ENCODE results near the gene CTXND2. TPM values are rescaled to one million over a fixed set of nuclear protein-coding genes. Genes with fewer than 3 reads are reported as not detected.

CTXND2 gene
- not detected in 2 replicates for total RNA-seq

DNA sequence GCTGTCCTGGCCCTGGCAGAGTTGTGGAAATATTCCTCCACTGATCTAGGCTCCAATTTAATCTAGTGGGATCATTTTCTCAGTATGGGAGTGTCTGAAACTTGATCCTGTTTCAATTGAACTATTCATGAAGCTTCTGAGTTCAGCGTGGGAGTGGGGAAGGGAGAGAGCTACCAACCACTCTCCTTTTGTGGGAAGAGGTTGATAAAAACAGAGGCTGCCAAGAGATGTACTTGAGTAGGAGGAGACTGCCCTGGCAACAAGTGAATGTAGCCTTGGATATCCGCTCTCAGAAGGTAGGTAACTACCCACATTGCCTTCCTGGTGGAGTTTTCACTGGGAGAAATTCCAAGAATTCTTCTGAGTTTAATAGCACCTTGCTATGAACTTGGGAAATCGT lies at the start of gene CTXND2:
Gene CTXND2 (plus strand): TSS at position 119 of the 400 bp plus-strand sequence. CDS start 25,179 bp downstream, outside the sequence.

DNA sequence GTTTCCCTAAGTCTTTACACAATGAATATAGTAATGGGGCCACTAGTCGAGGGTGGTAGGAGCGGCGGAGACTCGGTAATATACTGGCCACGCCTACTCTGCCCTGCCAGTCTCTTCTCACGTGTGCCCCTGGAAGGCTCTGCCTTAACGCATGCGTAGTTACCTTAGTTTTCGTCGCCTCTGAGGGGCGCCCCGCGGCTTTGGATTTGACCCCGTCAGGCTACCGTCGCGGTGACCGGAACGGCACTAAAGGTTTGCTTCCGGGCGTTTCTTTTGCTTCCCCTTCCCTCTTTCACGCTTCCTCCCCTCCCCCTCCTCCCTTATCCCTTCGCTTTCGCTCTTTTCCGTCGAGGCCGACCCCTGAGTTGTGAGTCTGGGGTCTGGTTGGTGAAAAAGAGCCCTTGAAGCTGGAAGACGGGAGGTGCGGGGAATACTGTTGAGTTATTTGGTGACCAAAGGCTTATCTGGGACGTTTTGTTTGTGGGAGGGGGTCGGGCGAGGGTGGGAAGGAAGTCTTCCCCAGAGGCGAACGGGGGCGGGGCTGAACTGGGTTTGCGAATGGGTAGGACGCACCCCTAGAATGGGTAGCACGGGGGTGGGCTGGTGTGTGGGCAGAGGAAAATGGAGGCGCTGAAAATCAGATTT lies 39.3 kb downstream of the CTXND2 start, which contains the start of gene SETDB1:
Gene SETDB1 (plus strand): TSS at position 267 of the 645 bp plus-strand sequence. CDS start 1,352 bp downstream, outside the sequence.

Other genes with a start within 250 kb of the CTXND2 start
- 9.9 and 14.2 TPM in 2 replicates for gene GOLPH3L, start 190.0 kb upstream of the CTXND2 start, total RNA-seq
- not detected in 2 replicates for gene HORMAD1, start 166.2 kb upstream of the CTXND2 start, total RNA-seq
- 3.2 and 5.9 TPM in 2 replicates for gene CTSS, start 121.4 kb upstream of the CTXND2 start, total RNA-seq
- gene CTSK, start 78.9 kb upstream of the CTXND2 start, total RNA-seq: 55.6 and 58.8 TPM in 2 replicates
- gene ARNT, start 10.5 kb upstream of the CTXND2 start, total RNA-seq: 41.1 and 45.4 TPM in 2 replicates
- gene SETDB1, start 39.2 kb downstream of the CTXND2 start, total RNA-seq: 27.1 and 32.0 TPM in 2 replicates
- 174 and 190 TPM in 2 replicates for gene CERS2, start 87.7 kb downstream of the CTXND2 start, total RNA-seq
- gene ANXA9, start 95.2 kb downstream of the CTXND2 start, total RNA-seq: 0.20 TPM in 1 of 2 replicates, not detected in the other
- 10.8 and 21.2 TPM in 2 replicates for gene MINDY1, start 119.8 kb downstream of the CTXND2 start, total RNA-seq
- 8.3 and 9.1 TPM in 2 replicates for gene PRUNE1, start 121.3 kb downstream of the CTXND2 start, total RNA-seq
- gene BNIPL, start 149.4 kb downstream of the CTXND2 start, total RNA-seq: 0.26 TPM in 2 replicates
- gene C1orf56, start 160.6 kb downstream of the CTXND2 start, total RNA-seq: 2.5 and 2.7 TPM in 2 replicates
- 39.7 and 50.0 TPM in 2 replicates for gene CDC42SE1, start 172.5 kb downstream of the CTXND2 start, total RNA-seq
- gene MLLT11, start 173.3 kb downstream of the CTXND2 start, total RNA-seq: 4.5 and 8.2 TPM in 2 replicates
- 19.0 and 26.9 TPM in 2 replicates for gene GABPB2, start 183.6 kb downstream of the CTXND2 start, total RNA-seq

Measured in smooth muscle cell of the pulmonary artery (primary cell).